HepG2 (cell line): Measurements from ENCODE around the gene PARP6. TPM values are rescaled to one million over a fixed set of nuclear protein-coding genes. Genes with fewer than 3 reads are reported as not detected.
A peak's percentile ranks its signal among the peaks of the same experiment; 100 is the strongest.

Source experiments
- ATAC-seq: fragments of 200-7000 bp; cut with Tn5 transposase; 3 replicates; pipeline ENCODE4 v1.9.1; 2020; ENCODE audit warnings: mild to moderate bottlenecking, moderate library complexity
- BruUV-seq: library from RNA; stranded (reverse); fragments of 400-500 nt; replicated peaks from 2 replicates; lab custom pipeline; 2021; lab: Mats Ljungman, UMichigan
- CTCF ChIA-PET: fragments of 300-600 bp; formaldehyde crosslinking; extraction: SDS; loops from one replicate; lab custom pipeline; 2021; ENCODE audit warnings: low total read pairs, inconsistent platforms, low intra/inter-chr PET ratio; lab: Yijun Ruan, JAX
- POLR2A ChIA-PET: fragments of 350-600 bp; sonication (Branson Sonifier 250); formaldehyde crosslinking; loops from one replicate; lab custom pipeline; 2020; ENCODE audit warnings: antibody characterized with exemption, inconsistent platforms; lab: Yijun Ruan, JAX
- DNase-seq: peaks from one replicate; pipeline ENCODE4 v3.0.0-alpha.2; 2015; ENCODE audit warnings: low spot score
- FAIRE-seq: peaks from 3 replicates; lab custom pipeline; 2011; peaks lifted over from hg19 to GRCh38; lab: Jason Lieb, UNC
- H2AFZ ChIP-seq: one replicate; pipeline ENCODE4 v1.6.1; 2011; ENCODE audit warnings: low read length, inconsistent platforms
- H3K27ac ChIP-seq: fragments of 300-600 bp; 3 replicates; pipeline ENCODE4 v1.8.0; 2011; ENCODE audit warnings: mixed run types, mild to moderate bottlenecking, mixed read lengths, low read length, inconsistent platforms; ENCODE audit not compliant: insufficient read depth; ENCODE audit errors: extremely low read length
- H3K27me3 ChIP-seq, 2 experiments: fragments of 200-600 bp in 1 of 2; 2 replicates in 1 of 2; 3 replicates in 1 of 2; pipeline versions ENCODE4 v1.6.0 to v1.8.0; 2011; ENCODE audit warnings: low read length in 2 of 2, mild to moderate bottlenecking in 2 of 2, moderate library complexity in 2 of 2, inconsistent platforms in 1 of 2; ENCODE audit not compliant: insufficient read depth in 2 of 2, control insufficient read depth in 1 of 2
- H3K36me3 ChIP-seq, 2 experiments: fragments of 200-600 bp in 1 of 2; replicated peaks in 1 of 2; 2 replicates in 1 of 2; 3 replicates in 1 of 2; pipeline versions ENCODE4 v1.5.1 to v1.8.0; 2011; ENCODE audit warnings: low read length in 2 of 2, inconsistent platforms in 1 of 2; ENCODE audit not compliant: insufficient read depth in 2 of 2, control insufficient read depth in 1 of 2
- H3K4me1 ChIP-seq: 2 replicates; pipeline ENCODE4 v1.5.1; 2012; ENCODE audit warnings: low read length, inconsistent platforms; ENCODE audit not compliant: insufficient read depth
- H3K4me2 ChIP-seq: 2 replicates; pipeline ENCODE4 v1.6.0; 2011; ENCODE audit warnings: low read depth, low read length, inconsistent platforms
- H3K4me3 ChIP-seq, 3 experiments: fragments of 200-600 bp in 1 of 3; sonication (generic), shearing (Covaris generic) in 1 of 3; replicated peaks in 1 of 3; 2 replicates each; pipeline ENCODE4 v1.5.1; 2011 to 2016; ENCODE audit warnings: low read length in 3 of 3, inconsistent platforms in 2 of 3, low read depth in 2 of 3, mild to moderate bottlenecking in 2 of 3, control low read depth in 1 of 3, mixed read lengths in 1 of 3; ENCODE audit not compliant: insufficient read depth in 1 of 3
- H3K79me2 ChIP-seq: one replicate; pipeline ENCODE4 v1.6.1; 2011; ENCODE audit warnings: low read length, inconsistent platforms; ENCODE audit not compliant: insufficient read depth
- H3K9ac ChIP-seq: 2 replicates; pipeline ENCODE4 v1.6.0; 2011; ENCODE audit warnings: mild to moderate bottlenecking, low read depth, low read length, inconsistent platforms; ENCODE audit not compliant: insufficient read depth
- H3K9me3 ChIP-seq: 2 replicates; pipeline ENCODE4 v1.5.1; 2012; ENCODE audit warnings: mild to moderate bottlenecking, low read length
- H4K20me1 ChIP-seq: 2 replicates; pipeline ENCODE4 v1.6.0; 2011; ENCODE audit warnings: inconsistent platforms, mild to moderate bottlenecking, low read length, moderate library complexity; ENCODE audit not compliant: insufficient read depth
- ARNT ChIP-seq: fragments of 450-650 bp; IDR thresholded peaks from 2 replicates; pipeline ENCODE4 v1.6.1; 2017
- ESRRA ChIP-seq: sonication (generic); formaldehyde crosslinking; IDR thresholded peaks from 2 replicates; pipeline ENCODE4 v1.5.1; 2020; ENCODE audit warnings: mild to moderate bottlenecking, low read depth, missing genetic modification reagents
- FIP1L1 ChIP-seq: fragments of 200-400 bp; formaldehyde crosslinking; IDR thresholded peaks from 2 replicates; pipeline ENCODE4 v1.6.1; 2018; ENCODE audit warnings: low read depth, mild to moderate bottlenecking, low read length, moderate library complexity, borderline replicate concordance; ENCODE audit not compliant: insufficient read depth
- FOXJ3 ChIP-seq: sonication (generic); formaldehyde crosslinking; IDR thresholded peaks from 2 replicates; pipeline ENCODE4 v1.4.0; 2020; ENCODE audit warnings: missing genetic modification reagents, mild to moderate bottlenecking, borderline replicate concordance
- KAT2B ChIP-seq: fragments of 150-350 bp; IDR thresholded peaks from 2 replicates; pipeline ENCODE4 v1.6.1; 2014; ENCODE audit warnings: low read depth, low read length, borderline replicate concordance
- MTA1 ChIP-seq: sonication (generic); formaldehyde crosslinking; IDR thresholded peaks from 2 replicates; pipeline ENCODE4 v1.4.0; 2020; ENCODE audit warnings: missing genetic modification reagents, mild to moderate bottlenecking, borderline replicate concordance
- NCOA1 ChIP-seq: sonication (generic); formaldehyde crosslinking; IDR thresholded peaks from 2 replicates; pipeline ENCODE4 v1.9.0; 2021; ENCODE audit warnings: missing genetic modification reagents
- SOX13 ChIP-seq, 3 experiments: fragments of 450-650 bp in 1 of 3; sonication (generic) in 1 of 3; formaldehyde crosslinking in 1 of 3; IDR thresholded peaks in 2 of 3; conservative IDR thresholded peaks in 1 of 3; 2 replicates each; pipeline versions ENCODE4 v1.5.0 to v1.6.1; 2016 to 2020; ENCODE audit warnings: antibody characterized with exemption in 1 of 3, mild to moderate bottlenecking in 1 of 3, missing compliant biosample characterization in 1 of 3, missing genetic modification reagents in 1 of 3, moderate library complexity in 1 of 3
- THAP11 ChIP-seq: IDR thresholded peaks from 2 replicates; pipeline ENCODE4 v1.6.1; 2016; ENCODE audit warnings: missing biosample characterization, missing genetic modification reagents
- ZC3H13 ChIP-seq: sonication (generic); formaldehyde crosslinking; IDR thresholded peaks from 2 replicates; pipeline ENCODE4 v1.8.1; 2023; ENCODE audit warnings: mild to moderate bottlenecking, missing genetic modification reagents, moderate library complexity
- ZKSCAN1 ChIP-seq: fragments of 150-350 bp; IDR thresholded peaks from 2 replicates; pipeline ENCODE4 v1.6.1; 2014; ENCODE audit warnings: low read length
- ZNF629 ChIP-seq: sonication (generic); formaldehyde crosslinking; conservative IDR thresholded peaks from 2 replicates; pipeline ENCODE4 v1.5.0; 2020; ENCODE audit warnings: missing genetic modification reagents
- ZSCAN22 ChIP-seq: sonication (generic); formaldehyde crosslinking; IDR thresholded peaks from 2 replicates; pipeline ENCODE4 v1.4.0; 2020; ENCODE audit warnings: mild to moderate bottlenecking, missing genetic modification reagents
- WGBS: methylation state at CpG from one replicate; pipeline ENCODE4 v1.1.6; 2017; ENCODE audit warnings: low lambda C conversion rate; 5-methylcytosine and 5-hydroxymethylcytosine counted together
- in situ Hi-C: cut with HindIII; loops from 2 replicates; pipeline ENCODE4 v1.10.0; 2017; ENCODE audit warnings: low pct_unique_long_range_greater_than_20kb; ENCODE audit not compliant: extremely low pct_ligation_motif_present
- intact Hi-C: fragments of 100-400 bp; cut with micrococcal nuclease; formaldehyde crosslinking; loops from one replicate; pipeline ENCODE4 v1.10.0; 2022; ENCODE audit not compliant: unreplicated experiment
- polyA plus RNA-seq, 8 experiments: library from polyadenylated mRNA; depleted of rRNA in 3 of 8; stranded (reverse) in 7 of 8; unstranded in 1 of 8; fragments of >200 nt; fragmentation: Illumina TruSeq in 4 of 8; extraction: Trizol in 4 of 8; gene quantifications; 2 replicates each; pipeline versions ENCODE4 v1.2.1 to v1.2.3, GENCODE V29; 2011 to 2016; ENCODE audit warnings: low read depth in 4 of 8, missing spikeins in 1 of 8, mixed read lengths in 1 of 8; ENCODE audit not compliant: insufficient read depth in 1 of 8
- total RNA-seq, 5 experiments: library from RNA; depleted of rRNA; stranded (reverse); fragments of >200 nt; fragmentation: Illumina TruSeq; extraction: Trizol; gene quantifications; 2 replicates each; pipeline ENCODE4 v1.2.3, GENCODE V29; 2016; ENCODE audit warnings: low read depth in 1 of 5
- TF ChIP-seq, protein P1 (sequence below): sonication (generic); formaldehyde crosslinking; IDR thresholded peaks from 2 replicates; pipeline ENCODE4 v1.5.0; 2020; ENCODE audit warnings: mild to moderate bottlenecking, missing genetic modification reagents
- TF ChIP-seq, protein P2 (sequence below): sonication (generic); formaldehyde crosslinking; IDR thresholded peaks from 2 replicates; pipeline ENCODE4 v1.4.0; 2020; ENCODE audit warnings: missing genetic modification reagents
- TF ChIP-seq, protein P3 (sequence below): sonication (generic); formaldehyde crosslinking; IDR thresholded peaks from 2 replicates; pipeline ENCODE4 v1.8.0; 2022; ENCODE audit warnings: mild to moderate bottlenecking, missing genetic modification reagents, moderate library complexity
- TF ChIP-seq, protein P4 (sequence below): IDR thresholded peaks from 2 replicates; pipeline ENCODE4 v1.6.1; 2012; ENCODE audit warnings: inconsistent platforms

Gene PARP6
- total and polyA plus RNA-seq, 2 of the 13 experiments (the other 11 are each of a cell fraction or from before 2014, with no cell fraction given), result 0.22 to 0.87 TPM

DNA sequence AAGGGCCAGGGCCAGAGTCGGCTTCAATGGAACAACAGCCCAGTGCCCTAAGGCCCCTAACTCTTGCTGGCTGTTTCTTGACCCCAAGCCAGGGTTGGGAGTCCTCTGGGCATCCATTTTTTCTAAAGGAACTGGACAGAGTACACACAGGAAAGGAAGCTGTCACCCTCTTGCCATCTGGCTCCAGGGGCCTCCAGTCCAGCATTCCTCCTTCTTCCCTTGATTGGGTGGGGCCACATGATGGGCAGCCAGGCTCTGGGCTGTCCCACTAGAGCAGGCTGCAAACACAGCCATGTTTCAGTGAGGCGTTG lies 73.2 kb downstream of the PARP6 start (continued):
- TF ChIP-seq, protein P1, sequence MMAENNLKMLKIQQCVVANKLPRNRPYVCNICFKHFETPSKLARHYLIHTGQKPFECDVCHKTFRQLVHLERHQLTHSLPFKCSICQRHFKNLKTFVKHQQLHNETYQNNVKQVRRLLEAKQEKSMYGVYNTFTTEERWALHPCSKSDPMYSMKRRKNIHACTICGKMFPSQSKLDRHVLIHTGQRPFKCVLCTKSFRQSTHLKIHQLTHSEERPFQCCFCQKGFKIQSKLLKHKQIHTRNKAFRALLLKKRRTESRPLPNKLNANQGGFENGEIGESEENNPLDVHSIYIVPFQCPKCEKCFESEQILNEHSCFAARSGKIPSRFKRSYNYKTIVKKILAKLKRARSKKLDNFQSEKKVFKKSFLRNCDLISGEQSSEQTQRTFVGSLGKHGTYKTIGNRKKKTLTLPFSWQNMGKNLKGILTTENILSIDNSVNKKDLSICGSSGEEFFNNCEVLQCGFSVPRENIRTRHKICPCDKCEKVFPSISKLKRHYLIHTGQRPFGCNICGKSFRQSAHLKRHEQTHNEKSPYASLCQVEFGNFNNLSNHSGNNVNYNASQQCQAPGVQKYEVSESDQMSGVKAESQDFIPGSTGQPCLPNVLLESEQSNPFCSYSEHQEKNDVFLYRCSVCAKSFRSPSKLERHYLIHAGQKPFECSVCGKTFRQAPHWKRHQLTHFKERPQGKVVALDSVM (CRISPR knock-in tag), result no peak
- TF ChIP-seq, protein P2, sequence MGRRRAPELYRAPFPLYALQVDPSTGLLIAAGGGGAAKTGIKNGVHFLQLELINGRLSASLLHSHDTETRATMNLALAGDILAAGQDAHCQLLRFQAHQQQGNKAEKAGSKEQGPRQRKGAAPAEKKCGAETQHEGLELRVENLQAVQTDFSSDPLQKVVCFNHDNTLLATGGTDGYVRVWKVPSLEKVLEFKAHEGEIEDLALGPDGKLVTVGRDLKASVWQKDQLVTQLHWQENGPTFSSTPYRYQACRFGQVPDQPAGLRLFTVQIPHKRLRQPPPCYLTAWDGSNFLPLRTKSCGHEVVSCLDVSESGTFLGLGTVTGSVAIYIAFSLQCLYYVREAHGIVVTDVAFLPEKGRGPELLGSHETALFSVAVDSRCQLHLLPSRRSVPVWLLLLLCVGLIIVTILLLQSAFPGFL, result no peak
- TF ChIP-seq ESRRA (CRISPR knock-in tag) (no peak), NCOA1 (no peak), ZKSCAN1 (no peak), KAT2B (no peak), ZSCAN22 (CRISPR knock-in tag) (no peak), ARNT (no peak)

DNA sequence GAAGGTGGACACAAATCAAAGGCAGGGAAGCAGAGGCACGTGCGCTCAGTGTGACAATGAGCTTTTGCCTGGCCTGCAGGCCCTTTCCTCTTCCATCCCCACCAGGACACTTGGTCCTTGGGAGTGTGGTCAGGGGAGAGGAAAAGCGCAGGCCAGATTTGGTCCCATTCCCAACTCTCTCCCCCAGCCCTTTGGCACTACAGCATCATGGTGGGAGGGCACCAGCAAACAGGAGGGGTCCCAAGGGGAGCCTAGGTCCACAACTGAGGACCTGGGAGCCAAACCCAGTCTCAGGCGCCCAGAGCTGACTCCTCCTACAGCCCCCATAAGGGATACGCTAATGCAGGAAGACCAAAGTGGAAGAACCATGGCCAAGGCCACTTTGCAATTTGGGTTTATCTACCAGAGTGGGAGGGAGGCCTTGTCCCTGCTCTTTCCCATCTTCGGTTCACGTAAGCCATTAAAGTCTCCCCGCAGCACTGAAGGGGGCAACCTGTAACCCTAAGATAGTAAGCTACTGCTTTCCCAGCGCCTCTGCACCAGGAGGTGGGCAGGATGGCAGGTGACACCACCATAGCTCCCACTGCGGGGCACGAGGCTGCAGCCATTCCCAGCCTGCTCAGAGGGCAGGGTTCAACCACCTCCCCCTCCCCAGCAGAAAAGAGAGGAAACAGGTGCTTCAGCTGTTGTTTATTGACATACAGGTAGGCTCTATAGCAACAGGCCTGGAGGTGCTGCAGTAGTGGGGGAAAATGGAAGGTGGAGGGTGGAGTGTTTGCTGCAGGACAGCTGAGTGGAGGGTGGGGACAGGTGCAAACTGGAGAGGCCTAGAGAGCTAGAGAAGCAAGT lies 73.8 kb downstream of the PARP6 start:
- no peak for FAIRE-seq
- CTCF ChIA-PET, result interaction anchor here (0.7 to 2.0 kb wide), 3 partner anchors 88 to 144 kb away, joined by 4 to 35 read pairs (median 5); no protein-coding TSS in a partner anchor
- no peak overlapping the region for H3K4me2 ChIP-seq
- TF ChIP-seq FOXJ3 (no peak), THAP11 (CRISPR knock-in tag) (no peak), MTA1 (CRISPR knock-in tag) (no peak), ZNF629 (CRISPR knock-in tag) (no peak), SOX13 (IDR thresholded peaks at IDR 0.05) (no peak), SOX13 (CRISPR knock-in tag; conservative IDR thresholded peaks at IDR 0.05 in 1 of 2, IDR thresholded peaks at IDR 0.05 in 1 of 2) (no peak), ZC3H13 (CRISPR knock-in tag) (0 out of 2 replicates have a peak, but pooled peaks have one; percentile 31), FIP1L1 (no peak)
- TF ChIP-seq, protein P3, sequence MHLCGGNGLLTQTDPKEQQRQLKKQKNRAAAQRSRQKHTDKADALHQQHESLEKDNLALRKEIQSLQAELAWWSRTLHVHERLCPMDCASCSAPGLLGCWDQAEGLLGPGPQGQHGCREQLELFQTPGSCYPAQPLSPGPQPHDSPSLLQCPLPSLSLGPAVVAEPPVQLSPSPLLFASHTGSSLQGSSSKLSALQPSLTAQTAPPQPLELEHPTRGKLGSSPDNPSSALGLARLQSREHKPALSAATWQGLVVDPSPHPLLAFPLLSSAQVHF (CRISPR knock-in tag), result no peak
- TF ChIP-seq, protein P4, sequence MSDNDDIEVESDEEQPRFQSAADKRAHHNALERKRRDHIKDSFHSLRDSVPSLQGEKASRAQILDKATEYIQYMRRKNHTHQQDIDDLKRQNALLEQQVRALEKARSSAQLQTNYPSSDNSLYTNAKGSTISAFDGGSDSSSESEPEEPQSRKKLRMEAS, result 0 out of 2 replicates have a peak, but pooled peaks have one; percentile 21

More for the DNA sequence above, 73.8 kb downstream of the PARP6 start:
- peaks cover 31 to 50% of the 10 kb centered on the region in 2 experiments for H3K36me3 ChIP-seq
- 85% methylated on average over 8 of the region's 11 CpGs for WGBS
- no peaks in the 10 kb centered on the region for H3K79me2 ChIP-seq
- POLR2A ChIA-PET, result interaction anchor here (1.5 to 1.8 kb wide), 2 partner anchors 32 kb away, joined by 5 to 9 read pairs; partner anchors contain the start of gene PKM
- H3K4me3 ChIP-seq, result no peak overlapping the region
- ATAC-seq (no peak), DNase-seq (no peak)
- no peak overlapping the region for H3K27ac ChIP-seq
- peaks cover 24% of the 10 kb centered on the region for H3K4me1 ChIP-seq
- peaks cover 56% of the 10 kb centered on the region for H4K20me1 ChIP-seq
- H3K9ac ChIP-seq, result no peak overlapping the region
- in situ Hi-C loops (no loop called here), intact Hi-C loops (loop anchor here (1.0 to 2.0 kb wide), 3 partner anchors 28 to 88 kb away; partner anchors contain the start of gene PKM)
- peaks cover 6 to 11% of the 10 kb centered on the region in 2 experiments; a peak in 3 of 5 replicates for H3K27me3 ChIP-seq
- H2AFZ ChIP-seq, result no peak overlapping the region
- BruUV-seq, result no TSS peak
- no peaks in the 10 kb centered on the region for H3K9me3 ChIP-seq
